HAP-1 (cell line): Measurements from ENCODE around the gene CAPN7.

Source experiments
- DNase-seq, 2 experiments: peaks; one replicate each; pipeline ENCODE4 v3.0.0-alpha.2; 2016 to 2020; ENCODE audit warnings: low spot score in 2 of 2
- H3K27me3 ChIP-seq: fragments of 250-450 bp; sonication (Bioruptor Pico); 2 replicates; pipeline ENCODE4 v1.5.1; 2020; ENCODE audit warnings: low read depth, mild to moderate bottlenecking, moderate library complexity
- H3K36me3 ChIP-seq: fragments of 250-450 bp; sonication (Bioruptor Pico); replicated peaks from 2 replicates; pipeline ENCODE4 v1.5.1; 2020; ENCODE audit warnings: mild to moderate bottlenecking
- H3K4me1 ChIP-seq: fragments of 250-450 bp; sonication (Bioruptor Pico); 2 replicates; pipeline ENCODE4 v1.5.1; 2020; ENCODE audit warnings: mild to moderate bottlenecking
- H3K4me3 ChIP-seq: fragments of 250-450 bp; sonication (Bioruptor Pico); 2 replicates; pipeline ENCODE4 v1.5.1; 2020; ENCODE audit warnings: mild to moderate bottlenecking, moderate library complexity
- H3K9me3 ChIP-seq: fragments of 250-450 bp; sonication (Bioruptor Pico); 2 replicates; pipeline ENCODE4 v1.5.1; 2020; ENCODE audit warnings: mild to moderate bottlenecking, moderate library complexity
- in situ Hi-C: fragments of 300-500 bp; cut with MboI; formaldehyde crosslinking; loops from 3 replicates; pipeline ENCODE4 v1.14.3; 2020; ENCODE audit warnings: low sequenced_read_pairs, inconsistent platforms, mixed read lengths

The CAPN7 gene

GRCh38 chr3:15266510-15267376, 60.7 kb downstream of the CAPN7 start:
- Histone ChIP-seq H3K36me3 (no peaks in the 10 kb centered on the region), H3K4me1 (no peaks in the 10 kb centered on the region), H3K27me3 (no peaks in the 10 kb centered on the region), H3K9me3 (no peaks in the 10 kb centered on the region), H3K4me3 (no peak overlapping the region)
- in situ Hi-C loops: loop anchor here (5.0 kb wide), 1 partner anchor 116 kb away; no protein-coding TSS in a partner anchor
- no peak for DNase-seq

DNA sequence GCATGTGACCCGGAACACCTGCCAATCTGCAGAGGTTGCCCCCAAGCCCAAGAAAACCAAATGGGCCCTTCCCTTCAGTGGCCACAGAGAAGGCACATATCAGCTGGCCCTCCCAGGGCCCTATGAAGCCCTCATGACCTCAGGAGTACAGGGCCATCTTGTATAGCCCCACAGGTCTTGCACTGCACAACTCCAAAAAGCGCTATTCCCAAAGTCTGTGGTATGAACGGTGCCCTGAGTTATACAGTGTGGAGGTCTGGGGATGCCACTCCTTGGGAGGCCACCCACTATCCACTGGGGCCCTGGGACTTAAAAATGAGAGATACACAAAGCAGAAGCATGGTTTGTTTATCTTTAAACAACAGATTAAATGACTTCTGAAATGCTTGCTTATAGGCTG, 61.5 kb downstream of the CAPN7 start:
- Histone ChIP-seq H3K4me3 (no peak overlapping the region), H3K9me3 (no peaks in the 10 kb centered on the region), H3K27me3 (no peaks in the 10 kb centered on the region), H3K36me3 (no peaks in the 10 kb centered on the region), H3K4me1 (no peaks in the 10 kb centered on the region)
- DNase-seq: no peak
- in situ Hi-C loops: loop anchor here (5.0 kb wide), 1 partner anchor 115 kb away; no protein-coding TSS in a partner anchor

- Histone ChIP-seq H3K27me3 (no peaks in the 10 kb centered on the region), H3K4me3 (no peak overlapping the region), H3K4me1 (no peaks in the 10 kb centered on the region), H3K36me3 (no peaks in the 10 kb centered on the region), H3K9me3 (no peaks in the 10 kb centered on the region)
- DNase-seq: peak; percentile 74 to 89
- in situ Hi-C loops: loop anchor here (5.0 kb wide), 1 partner anchor 114 kb away; no protein-coding TSS in a partner anchor
Measured at GRCh38 chr3:15268033-15268631, 62.1 kb downstream of the CAPN7 start.

DNA sequence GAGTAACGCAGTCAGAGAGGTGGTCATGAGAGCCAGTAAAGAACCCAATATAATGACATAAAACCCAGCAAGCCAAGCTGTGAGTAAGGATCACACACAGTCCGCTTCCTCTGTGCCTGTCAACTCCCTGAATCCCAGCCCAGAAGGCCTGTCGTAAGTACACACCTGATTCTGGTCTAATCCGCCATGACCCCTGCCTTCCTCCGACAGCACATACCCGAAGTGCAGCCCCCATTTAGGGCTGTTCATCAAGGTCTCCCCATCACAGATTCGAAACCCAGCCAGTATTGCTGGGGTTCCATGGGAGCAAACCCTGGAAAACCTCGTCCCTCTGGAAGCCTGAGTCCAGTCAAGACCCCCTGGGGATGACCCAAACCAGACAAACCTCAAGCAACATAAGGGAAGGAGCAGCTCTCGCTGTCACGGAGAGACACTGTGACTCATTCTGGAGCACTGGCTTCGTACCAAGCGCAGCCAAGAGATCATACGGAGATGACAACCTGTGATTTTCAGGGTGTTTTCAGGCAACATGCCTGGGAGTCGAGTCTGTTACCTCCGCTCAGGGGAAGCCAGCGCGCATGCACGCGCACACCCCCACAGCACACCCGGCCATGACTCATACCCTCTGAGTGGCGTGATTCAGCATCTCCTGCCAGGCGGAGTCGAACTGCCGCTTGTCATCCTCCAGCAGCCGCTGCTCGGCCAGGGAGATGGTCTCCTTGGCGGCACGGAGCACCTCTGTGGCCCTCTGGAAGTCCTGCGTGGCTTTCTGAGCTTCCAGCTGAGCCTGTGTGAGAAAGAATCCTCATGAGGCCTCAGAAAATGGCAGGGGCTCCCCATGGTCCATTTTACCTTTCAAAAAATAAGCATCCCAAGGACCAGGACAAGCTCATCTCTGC, 63.3 kb downstream of the CAPN7 start:
- in situ Hi-C loops: loop anchor here (5.0 kb wide), 1 partner anchor 113 kb away; no protein-coding TSS in a partner anchor
- Histone ChIP-seq H3K27me3 (no peaks in the 10 kb centered on the region), H3K4me3 (no peak overlapping the region), H3K36me3 (no peaks in the 10 kb centered on the region), H3K9me3 (no peaks in the 10 kb centered on the region), H3K4me1 (no peaks in the 10 kb centered on the region)
- no peak for DNase-seq

- Histone ChIP-seq H3K36me3 (no peaks in the 10 kb centered on the region), H3K27me3 (no peaks in the 10 kb centered on the region), H3K4me3 (no peak overlapping the region), H3K4me1 (no peaks in the 10 kb centered on the region), H3K9me3 (no peaks in the 10 kb centered on the region)
- no peak for DNase-seq
- in situ Hi-C loops: no loop called here
Measured at GRCh38 chr3:15271030-15271429, 65.0 kb downstream of the CAPN7 start.

- DNase-seq: no peak
- Histone ChIP-seq H3K9me3 (no peaks in the 10 kb centered on the region), H3K36me3 (no peaks in the 10 kb centered on the region), H3K4me1 (no peaks in the 10 kb centered on the region), H3K4me3 (no peak overlapping the region), H3K27me3 (no peaks in the 10 kb centered on the region)
- in situ Hi-C loops: no loop called here
Measured at GRCh38 chr3:15271785-15272381, 65.8 kb downstream of the CAPN7 start.

DNA sequence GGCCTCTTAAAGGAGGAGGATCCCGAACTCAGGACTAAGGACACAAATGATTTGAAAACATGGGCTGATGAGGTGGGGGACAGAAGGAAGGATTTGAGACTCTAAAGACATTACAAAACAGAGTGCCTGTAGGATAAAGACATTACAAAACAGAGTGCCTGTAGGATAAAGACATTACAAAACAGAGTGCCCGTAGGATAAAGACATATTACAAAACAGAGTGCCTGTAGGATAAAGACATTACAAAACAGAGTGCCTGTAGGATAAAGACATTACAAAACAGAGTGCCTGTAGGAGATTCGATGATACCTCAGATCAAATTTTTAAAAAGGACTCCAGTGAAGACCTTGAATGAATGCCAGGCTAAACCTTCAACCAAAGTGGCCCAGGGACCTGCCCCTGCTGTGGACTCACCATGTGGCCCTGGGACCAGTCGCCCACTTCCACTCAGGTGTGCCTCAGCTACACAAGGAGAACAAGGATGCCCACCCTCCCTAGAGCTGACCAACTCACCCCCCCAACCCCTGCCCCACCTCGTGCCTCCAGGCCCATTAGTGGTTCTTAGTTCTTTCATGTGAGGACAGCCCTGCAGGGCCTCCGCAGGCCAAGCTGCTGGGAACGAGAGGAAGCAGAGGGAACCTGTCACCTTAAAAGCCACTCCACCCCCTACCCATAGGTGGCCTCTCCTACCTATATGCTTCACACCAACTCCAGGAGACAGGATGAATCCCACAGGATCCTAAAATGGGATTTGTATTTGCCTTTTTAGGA, 66.6 kb downstream of the CAPN7 start:
- Histone ChIP-seq H3K27me3 (no peaks in the 10 kb centered on the region), H3K9me3 (no peaks in the 10 kb centered on the region), H3K4me3 (no peak overlapping the region), H3K4me1 (no peaks in the 10 kb centered on the region), H3K36me3 (no peaks in the 10 kb centered on the region)
- in situ Hi-C loops: no loop called here
- DNase-seq: no peak

DNA sequence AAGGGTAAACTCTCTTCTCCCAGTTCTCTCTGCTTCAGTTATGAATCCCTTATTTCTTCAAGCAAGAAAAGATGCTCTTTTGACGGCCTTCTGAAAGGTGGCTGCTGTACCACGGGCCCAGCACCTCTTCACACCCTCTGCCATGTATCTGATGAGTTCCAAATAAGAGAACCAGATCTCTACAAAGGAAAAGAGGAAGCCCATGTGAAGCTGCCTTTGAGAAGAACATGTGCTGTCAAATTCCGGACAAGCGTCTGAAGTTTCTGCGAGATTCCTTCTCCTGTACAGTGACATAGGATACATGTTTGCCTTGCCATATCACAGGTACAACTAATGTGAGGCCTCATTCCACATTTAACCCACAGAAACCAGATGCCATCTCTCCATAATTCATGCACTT, 67.2 kb downstream of the CAPN7 start:
- DNase-seq: no peak
- H3K4me1 ChIP-seq: no peaks in the 10 kb centered on the region
- H3K27me3 ChIP-seq: no peaks in the 10 kb centered on the region
- in situ Hi-C loops: no loop called here
- no peaks in the 10 kb centered on the region for H3K9me3 ChIP-seq
- H3K4me3 ChIP-seq: no peak overlapping the region
- no peaks in the 10 kb centered on the region for H3K36me3 ChIP-seq

DNA sequence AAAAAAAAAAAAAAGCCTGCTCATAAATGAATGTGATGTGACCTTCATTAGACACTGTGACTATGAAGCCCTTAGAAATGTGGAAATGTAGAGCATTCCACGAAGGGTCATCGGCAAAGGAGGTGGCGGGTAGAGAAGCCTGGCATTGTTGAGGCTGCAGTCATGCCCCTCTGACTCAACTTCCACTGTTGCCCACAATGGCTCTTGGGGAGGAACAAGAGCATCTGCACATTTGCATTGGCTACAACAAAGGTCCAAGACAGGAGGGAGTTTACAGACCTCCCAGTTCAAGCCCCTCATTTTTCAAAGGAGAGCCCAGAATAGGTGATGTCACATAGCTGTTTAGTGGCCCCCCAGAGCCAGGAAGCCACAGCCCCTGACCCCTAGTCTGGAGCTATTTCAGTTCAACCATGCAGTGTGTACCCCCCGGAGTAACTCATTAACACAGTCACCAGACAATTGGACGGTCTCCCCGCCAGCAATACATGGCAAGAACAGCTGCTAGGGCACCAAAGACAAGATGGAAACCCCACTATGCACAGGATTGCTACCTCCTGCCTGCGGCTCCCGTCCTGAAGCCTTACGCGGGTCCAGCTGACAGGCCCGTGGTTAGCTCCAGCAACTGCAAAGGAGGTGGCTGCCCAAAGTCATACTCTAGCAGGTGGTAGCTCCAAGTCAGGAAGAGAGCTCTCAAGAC, 70.1 kb downstream of the CAPN7 start:
- Histone ChIP-seq H3K36me3 (no peaks in the 10 kb centered on the region), H3K27me3 (no peaks in the 10 kb centered on the region), H3K4me1 (no peaks in the 10 kb centered on the region), H3K4me3 (no peak overlapping the region), H3K9me3 (no peaks in the 10 kb centered on the region)
- no peak for DNase-seq
- in situ Hi-C loops: no loop called here

- Histone ChIP-seq H3K4me1 (no peaks in the 10 kb centered on the region), H3K36me3 (no peaks in the 10 kb centered on the region), H3K9me3 (no peaks in the 10 kb centered on the region), H3K4me3 (no peak overlapping the region), H3K27me3 (no peaks in the 10 kb centered on the region)
- in situ Hi-C loops: no loop called here
- no peak for DNase-seq
Measured at GRCh38 chr3:15277861-15278500, 71.9 kb downstream of the CAPN7 start.

DNA sequence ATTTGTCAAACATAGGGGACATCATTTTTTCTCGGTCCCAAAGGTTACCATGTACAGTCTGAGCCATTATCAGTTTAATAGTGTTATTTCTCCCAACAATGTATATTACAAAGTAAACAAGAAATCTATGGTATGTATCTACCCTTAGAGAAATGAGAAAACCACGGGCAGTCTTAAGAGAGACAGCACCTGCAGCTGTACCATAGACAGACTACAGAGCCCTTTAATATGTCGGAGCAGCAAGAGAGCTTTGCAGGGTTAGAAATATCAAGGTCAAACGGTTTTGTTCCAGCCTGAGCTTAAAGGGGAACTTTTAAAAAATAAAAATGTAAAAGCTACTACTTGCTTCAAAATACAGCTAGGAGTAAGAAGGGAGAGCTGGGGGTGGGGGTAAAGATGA, 73.2 kb downstream of the CAPN7 start:
- H3K4me1 ChIP-seq: no peaks in the 10 kb centered on the region
- in situ Hi-C loops: no loop called here
- H3K4me3 ChIP-seq: no peak overlapping the region
- DNase-seq: no peak
- no peaks in the 10 kb centered on the region for H3K9me3 ChIP-seq
- no peaks in the 10 kb centered on the region for H3K27me3 ChIP-seq
- H3K36me3 ChIP-seq: no peaks in the 10 kb centered on the region
